ENCODE results near the gene ARHGEF11. TPM values are rescaled to one million over a fixed set of nuclear protein-coding genes. Genes with fewer than 3 reads are reported as not detected.

Gene ARHGEF11
- total and polyA plus RNA-seq, 4 donors: 5.8 to 23.7 (median 9.8) TPM

DNA sequence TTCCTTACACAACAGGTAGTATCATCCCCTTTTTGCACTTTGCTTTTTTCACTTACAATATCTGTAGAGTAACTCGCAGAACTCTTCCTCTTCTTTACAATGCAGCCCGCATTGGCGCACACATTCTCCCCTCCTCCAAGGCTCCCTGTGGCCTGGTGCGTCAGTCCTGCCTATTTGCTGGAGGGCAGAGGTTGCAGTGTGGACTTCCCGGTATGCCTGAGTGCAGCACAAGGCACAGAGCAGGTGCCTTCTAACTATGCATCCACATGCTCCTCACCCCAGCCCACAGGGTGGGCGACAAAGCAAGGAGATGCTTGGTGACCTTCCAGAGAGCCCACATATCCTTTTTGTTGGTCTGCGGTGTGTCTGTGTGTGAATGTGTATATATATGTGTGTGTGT is 53.3 kb downstream of the ARHGEF11 start:
- Histone ChIP-seq H3K9ac (ENCODE audit: low read depth in 1 of 2, low read length in 2 of 2) (no peak overlapping the region), H3K27ac (ENCODE audit: low read depth in 1 of 2, low read length in 2 of 2) (no peak overlapping the region), H3K36me3 (ENCODE audit: control insufficient read depth in 4 of 4, insufficient read depth in 3 of 4, low read depth in 1 of 4, low read length in 3 of 4) (no peaks in the 10 kb centered on the region), H3K9me3 (ENCODE audit: control insufficient read depth in 4 of 4, low read length in 3 of 4) (no peaks in the 10 kb centered on the region), H3K4me1 (ENCODE audit: control insufficient read depth in 4 of 4, insufficient read depth in 4 of 4, low read length in 3 of 4) (no peaks in the 10 kb centered on the region), H3K27me3 (ENCODE audit: control insufficient read depth in 4 of 4, insufficient read depth in 4 of 4, low read length in 3 of 4) (no peaks in the 10 kb centered on the region), H3K4me3 (ENCODE audit: low read depth in 1 of 3, low read length in 3 of 3) (no peak overlapping the region)
- DNase-seq (ENCODE audit: low spot score): no peak
- TF ChIP-seq ZBTB33 (IDR thresholded peaks at IDR 0.05) (no peak), CTCF (IDR thresholded peaks at IDR 0.05; ENCODE audit: low read depth, low read length, missing input control) (no peak), FOXA1 (IDR thresholded peaks at IDR 0.05) (no peak), JUND (IDR thresholded peaks at IDR 0.05) (no peak), HNF4A (conservative IDR thresholded peaks at IDR 0.05) (no peak), EGR1 (IDR thresholded peaks at IDR 0.05; ENCODE audit: low read depth in 2 of 2) (no peak)
- TF ChIP-seq, protein P1, sequence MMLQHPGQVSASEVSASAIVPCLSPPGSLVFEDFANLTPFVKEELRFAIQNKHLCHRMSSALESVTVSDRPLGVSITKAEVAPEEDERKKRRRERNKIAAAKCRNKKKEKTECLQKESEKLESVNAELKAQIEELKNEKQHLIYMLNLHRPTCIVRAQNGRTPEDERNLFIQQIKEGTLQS (IDR thresholded peaks at IDR 0.05): no peak
- 92% methylated on average over 7 of the region's 7 CpGs for WGBS

DNA sequence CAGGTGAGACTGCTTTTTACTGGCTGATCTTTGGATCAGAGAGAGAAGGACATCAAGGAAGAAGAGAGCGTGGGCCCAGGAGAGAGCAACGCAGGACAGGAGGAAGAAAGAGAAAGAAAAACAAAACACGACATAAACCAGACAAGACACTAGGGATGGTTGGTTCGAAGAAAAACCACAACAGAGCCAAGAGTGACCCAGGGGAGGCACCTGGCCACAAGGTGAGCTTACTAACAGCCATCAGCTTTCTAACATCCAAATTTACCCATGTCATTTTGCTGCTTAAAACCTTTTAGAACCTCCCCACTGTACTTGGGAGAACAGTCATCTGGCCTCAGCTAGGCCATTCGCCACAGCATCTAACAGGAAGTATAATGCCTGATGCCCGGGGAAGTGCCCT is 57.8 kb downstream of the ARHGEF11 start:
- WGBS: 90% methylated on average over 6 of the region's 6 CpGs
- no peak for DNase-seq (ENCODE audit: low spot score)

More for the DNA sequence above, 57.8 kb downstream of the ARHGEF11 start:
- H3K27me3 ChIP-seq (ENCODE audit: control insufficient read depth in 4 of 4, insufficient read depth in 4 of 4, low read length in 3 of 4): no peaks in the 10 kb centered on the region
- no peak overlapping the region for H3K27ac ChIP-seq (ENCODE audit: low read depth in 1 of 2, low read length in 2 of 2)
- no peaks in the 10 kb centered on the region for H3K9me3 ChIP-seq (ENCODE audit: control insufficient read depth in 4 of 4, low read length in 3 of 4)
- H3K9ac ChIP-seq (ENCODE audit: low read depth in 1 of 2, low read length in 2 of 2): no peak overlapping the region
- no peaks in the 10 kb centered on the region for H3K4me1 ChIP-seq (ENCODE audit: control insufficient read depth in 4 of 4, insufficient read depth in 4 of 4, low read length in 3 of 4)
- peaks cover 1 to 20% (median 12%) of the 10 kb centered on the region in 4 donors for H3K36me3 ChIP-seq (ENCODE audit: control insufficient read depth in 4 of 4, insufficient read depth in 3 of 4, low read depth in 1 of 4, low read length in 3 of 4)
- H3K4me3 ChIP-seq (ENCODE audit: low read depth in 1 of 3, low read length in 3 of 3): no peak overlapping the region
- TF ChIP-seq RAD21 (IDR thresholded peaks at IDR 0.05) (no peak), ZBTB33 (IDR thresholded peaks at IDR 0.05) (no peak), FOXA1 (IDR thresholded peaks at IDR 0.05) (no peak), YY1 (IDR thresholded peaks at IDR 0.05) (no peak), SP1 (IDR thresholded peaks at IDR 0.05) (no peak), HNF4A (conservative IDR thresholded peaks at IDR 0.05) (no peak), REST (IDR thresholded peaks at IDR 0.05) (no peak), NR2F2 (IDR thresholded peaks at IDR 0.05) (no peak), EGR1 (IDR thresholded peaks at IDR 0.05; ENCODE audit: low read depth in 2 of 2) (no peak)
- TF ChIP-seq, protein P2, sequence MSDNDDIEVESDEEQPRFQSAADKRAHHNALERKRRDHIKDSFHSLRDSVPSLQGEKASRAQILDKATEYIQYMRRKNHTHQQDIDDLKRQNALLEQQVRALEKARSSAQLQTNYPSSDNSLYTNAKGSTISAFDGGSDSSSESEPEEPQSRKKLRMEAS (IDR thresholded peaks at IDR 0.05): no peak
